Keratinocyte (primary cell): ENCODE results near the gene H1-8. TPM values are rescaled to one million over a fixed set of nuclear protein-coding genes. Genes with fewer than 3 reads are reported as not detected.

Source experiments
- DNase-seq: peaks from one replicate; pipeline ENCODE4 v3.0.0-alpha.2; 2011; ENCODE audit warnings: low read depth, missing footprints, low spot score
- FAIRE-seq: peaks from 2 replicates; lab custom pipeline; 2011; peaks lifted over from hg19 to GRCh38; lab: Jason Lieb, UNC
- H2AFZ ChIP-seq: 2 replicates; pipeline ENCODE4 v1.6.0; 2012; ENCODE audit warnings: low read length, control low read depth, inconsistent platforms; ENCODE audit not compliant: control insufficient read depth
- H3K27ac ChIP-seq: 2 replicates; pipeline ENCODE4 v1.5.1; 2011; ENCODE audit warnings: low read length; ENCODE audit not compliant: control insufficient read depth, insufficient read depth
- H3K27me3 ChIP-seq: 3 replicates; pipeline ENCODE4 v1.6.0; 2011; ENCODE audit warnings: low read length; ENCODE audit not compliant: control insufficient read depth, insufficient read depth; ENCODE audit errors: extremely low read depth
- H3K36me3 ChIP-seq, 2 experiments: 2 replicates in 1 of 2; 3 replicates in 1 of 2; pipeline ENCODE4 v1.5.1; 2011; ENCODE audit warnings: low read length in 2 of 2, mild to moderate bottlenecking in 1 of 2; ENCODE audit not compliant: control insufficient read depth in 2 of 2, insufficient read depth in 2 of 2; ENCODE audit errors: extremely low read depth in 1 of 2
- H3K4me1 ChIP-seq: 3 replicates; pipeline ENCODE4 v1.5.1; 2011; ENCODE audit warnings: low read length; ENCODE audit not compliant: control insufficient read depth, insufficient read depth; ENCODE audit errors: extremely low read depth
- H3K4me2 ChIP-seq: 3 replicates; pipeline ENCODE4 v1.6.0; 2011; ENCODE audit warnings: low read depth, low read length; ENCODE audit not compliant: control insufficient read depth, insufficient read depth; ENCODE audit errors: extremely low read depth
- H3K4me3 ChIP-seq, 3 experiments: fragments of 200-600 bp in 1 of 3; sonication (generic) in 1 of 3; 2 replicates in 2 of 3; 3 replicates in 1 of 3; pipeline ENCODE4 v1.5.1; 2011 to 2016; ENCODE audit warnings: low read length in 3 of 3, mild to moderate bottlenecking in 3 of 3, control low read depth in 2 of 3, inconsistent platforms in 1 of 3, low read depth in 1 of 3, mixed read lengths in 1 of 3, mixed run types in 1 of 3, moderate library complexity in 1 of 3; ENCODE audit not compliant: control insufficient read depth in 2 of 3, insufficient read depth in 2 of 3; ENCODE audit errors: extremely low read depth in 1 of 3
- H3K79me2 ChIP-seq: 2 replicates; pipeline ENCODE4 v1.6.0; 2012; ENCODE audit warnings: low read length; ENCODE audit not compliant: control insufficient read depth, insufficient read depth
- H3K9ac ChIP-seq: 3 replicates; pipeline ENCODE4 v1.6.0; 2011; ENCODE audit warnings: low read length; ENCODE audit not compliant: control insufficient read depth, insufficient read depth; ENCODE audit errors: extremely low read depth
- H3K9me1 ChIP-seq: 3 replicates; pipeline ENCODE4 v1.6.0; 2011; ENCODE audit warnings: low read length; ENCODE audit not compliant: control insufficient read depth, insufficient read depth; ENCODE audit errors: extremely low read depth
- H3K9me3 ChIP-seq: 2 replicates; pipeline ENCODE4 v1.5.1; 2012; ENCODE audit warnings: low read depth, low read length; ENCODE audit not compliant: control insufficient read depth
- H4K20me1 ChIP-seq: 3 replicates; pipeline ENCODE4 v1.6.0; 2011; ENCODE audit warnings: low read length; ENCODE audit not compliant: control insufficient read depth, insufficient read depth; ENCODE audit errors: extremely low read depth
- EZH2 ChIP-seq: IDR thresholded peaks from one replicate; pipeline ENCODE4 v1.6.1; 2012; ENCODE audit warnings: inconsistent platforms, mild to moderate bottlenecking, low read length, moderate library complexity
- dilution Hi-C: fragments of 300-500 bp; cut with MboI; formaldehyde crosslinking; loops from one replicate; pipeline ENCODE4 v1.7.0; 2020; ENCODE audit warnings: low sequenced_read_pairs; ENCODE audit not compliant: extremely low pct_ligation_motif_present
- polyA plus RNA-seq, 5 experiments: library from polyadenylated mRNA; depleted of rRNA in 3 of 5; stranded (reverse) in 3 of 5; stranded (forward) in 1 of 5; unstranded in 1 of 5; fragments of >200 nt; gene quantifications; 1 replicate in 1 of 5; 2 replicates in 3 of 5; 3 replicates in 1 of 5; pipeline versions ENCODE4 v1.2.1 to v1.2.3, GENCODE V29; 2011 to 2012; ENCODE audit warnings: missing spikeins in 2 of 5, low read depth in 1 of 5, low replicate concordance in 1 of 5
- TF ChIP-seq, protein P1 (sequence below), 3 experiments: IDR thresholded peaks in 1 of 3; conservative IDR thresholded peaks in 1 of 3; optimal IDR thresholded peaks in 1 of 3; 2 replicates in 2 of 3; 3 replicates in 1 of 3; pipeline versions ENCODE3 to v1.5.1; 2011; ENCODE audit warnings: low read length in 3 of 3, mild to moderate bottlenecking in 3 of 3, moderate library complexity in 2 of 3, control low read depth in 1 of 3, inconsistent platforms in 1 of 3; ENCODE audit not compliant: insufficient read depth in 2 of 3; ENCODE audit errors: extremely low read depth in 1 of 3

H1-8 gene
- polyA plus RNA-seq, 1 donor (not counting 4 experiments of a cell fraction or from before 2014, with no cell fraction given) = not detected

DNA sequence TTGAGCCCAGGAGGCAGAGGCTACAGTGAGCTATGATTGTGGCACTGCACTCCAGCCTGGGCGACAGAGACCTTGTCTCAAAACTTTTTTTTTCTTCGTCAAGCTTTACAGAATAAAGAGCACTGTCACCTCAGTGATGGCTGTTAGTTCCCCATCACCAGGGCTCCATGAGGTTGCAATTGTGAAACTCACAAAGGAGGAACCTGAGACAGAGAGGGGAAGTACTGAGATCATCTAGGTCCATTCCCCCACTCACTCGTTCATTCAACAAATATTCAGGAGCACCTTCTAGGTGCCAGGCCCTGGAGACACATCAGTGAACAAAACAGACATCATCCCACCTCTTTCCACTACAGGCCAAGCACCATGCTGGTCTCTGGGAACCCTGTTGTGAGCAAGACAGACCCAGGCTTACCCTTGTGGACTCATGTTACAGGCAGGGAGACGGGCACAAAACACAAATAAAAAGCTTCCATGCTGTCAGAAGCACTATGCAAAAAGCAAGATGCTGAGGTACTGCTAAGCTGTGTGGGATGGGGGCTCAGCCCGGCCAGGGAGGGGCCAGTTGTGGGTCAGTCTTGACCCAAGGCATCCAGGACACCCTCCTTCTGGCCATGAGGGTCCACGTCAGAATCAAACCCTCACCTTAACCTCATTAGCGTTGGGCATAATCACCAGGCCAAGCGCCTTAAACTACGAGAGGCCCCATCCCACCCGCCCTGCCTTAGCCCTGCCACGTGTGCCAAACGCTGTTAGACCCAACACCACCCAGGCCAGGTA is 16.7 kb upstream of the H1-8 start:
- H3K9ac ChIP-seq = no peak overlapping the region
- no peak overlapping the region for H3K4me3 ChIP-seq
- DNase-seq = no peak
- dilution Hi-C loops = no loop called here
- no peaks in the 10 kb centered on the region for H3K79me2 ChIP-seq
- H2AFZ ChIP-seq = no peak overlapping the region
- H3K36me3 ChIP-seq = no peaks in the 10 kb centered on the region
- no peaks in the 10 kb centered on the region for H3K9me3 ChIP-seq
- no peak for TF ChIP-seq EZH2
- TF ChIP-seq, protein P1, sequence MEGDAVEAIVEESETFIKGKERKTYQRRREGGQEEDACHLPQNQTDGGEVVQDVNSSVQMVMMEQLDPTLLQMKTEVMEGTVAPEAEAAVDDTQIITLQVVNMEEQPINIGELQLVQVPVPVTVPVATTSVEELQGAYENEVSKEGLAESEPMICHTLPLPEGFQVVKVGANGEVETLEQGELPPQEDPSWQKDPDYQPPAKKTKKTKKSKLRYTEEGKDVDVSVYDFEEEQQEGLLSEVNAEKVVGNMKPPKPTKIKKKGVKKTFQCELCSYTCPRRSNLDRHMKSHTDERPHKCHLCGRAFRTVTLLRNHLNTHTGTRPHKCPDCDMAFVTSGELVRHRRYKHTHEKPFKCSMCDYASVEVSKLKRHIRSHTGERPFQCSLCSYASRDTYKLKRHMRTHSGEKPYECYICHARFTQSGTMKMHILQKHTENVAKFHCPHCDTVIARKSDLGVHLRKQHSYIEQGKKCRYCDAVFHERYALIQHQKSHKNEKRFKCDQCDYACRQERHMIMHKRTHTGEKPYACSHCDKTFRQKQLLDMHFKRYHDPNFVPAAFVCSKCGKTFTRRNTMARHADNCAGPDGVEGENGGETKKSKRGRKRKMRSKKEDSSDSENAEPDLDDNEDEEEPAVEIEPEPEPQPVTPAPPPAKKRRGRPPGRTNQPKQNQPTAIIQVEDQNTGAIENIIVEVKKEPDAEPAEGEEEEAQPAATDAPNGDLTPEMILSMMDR (optimal IDR thresholded peaks at IDR 0.05 in 1 of 3, IDR thresholded peaks at IDR 0.05 in 1 of 3, conservative IDR thresholded peaks at IDR 0.05 in 1 of 3; ENCODE audit: extremely low read depth in 1 of 3, insufficient read depth in 2 of 3, low read length in 3 of 3) = no peak
- no peak overlapping the region for H3K4me2 ChIP-seq
- H3K27me3 ChIP-seq = peaks cover 8% of the 10 kb centered on the region
- H3K27ac ChIP-seq = no peak overlapping the region
- no peaks in the 10 kb centered on the region for H3K9me1 ChIP-seq
- no peak for FAIRE-seq
- no peaks in the 10 kb centered on the region for H4K20me1 ChIP-seq
- H3K4me1 ChIP-seq = no peaks in the 10 kb centered on the region

DNA sequence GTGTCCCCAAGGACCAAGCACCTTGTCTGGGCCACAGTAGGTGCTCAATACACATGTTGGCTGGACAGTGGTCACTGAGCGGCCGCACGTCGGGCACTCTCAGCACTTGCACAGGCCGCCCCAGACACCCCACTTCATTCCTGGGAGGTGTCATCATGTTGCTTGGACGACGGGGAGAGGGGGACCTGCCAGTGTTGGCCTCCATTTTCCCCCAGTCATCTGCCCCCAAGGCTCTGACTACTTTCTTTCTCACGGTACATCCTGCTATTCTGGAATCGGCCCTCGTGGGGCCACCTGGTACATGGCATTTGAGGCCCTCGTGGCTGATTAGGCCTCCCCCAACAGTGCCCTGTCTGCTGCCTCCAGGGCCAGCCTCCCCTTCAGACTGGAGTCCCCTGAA is 15.7 kb upstream of the H1-8 start:
- Histone ChIP-seq H3K9me1 (no peaks in the 10 kb centered on the region), H3K27me3 (peaks cover 8% of the 10 kb centered on the region), H3K4me2 (no peak overlapping the region), H3K4me3 (no peak overlapping the region), H3K9ac (no peak overlapping the region), H3K36me3 (no peaks in the 10 kb centered on the region), H3K4me1 (no peaks in the 10 kb centered on the region), H3K79me2 (no peaks in the 10 kb centered on the region), H3K27ac (no peak overlapping the region), H4K20me1 (no peaks in the 10 kb centered on the region), H3K9me3 (no peaks in the 10 kb centered on the region), H2AFZ (no peak overlapping the region)
- TF ChIP-seq, protein P1 (optimal IDR thresholded peaks at IDR 0.05 in 1 of 3, IDR thresholded peaks at IDR 0.05 in 1 of 3, conservative IDR thresholded peaks at IDR 0.05 in 1 of 3; ENCODE audit: extremely low read depth in 1 of 3, insufficient read depth in 2 of 3, low read length in 3 of 3) = no peak
- no peak for TF ChIP-seq EZH2
- dilution Hi-C loops = no loop called here
- FAIRE-seq (no peak), DNase-seq (no peak)
